HepG2 (cell line): ENCODE measurements around the gene HSD3B7. TPM values are rescaled to one million over a fixed set of nuclear protein-coding genes. Genes with fewer than 3 reads are reported as not detected.

Experiments
- CAMTA2 ChIP-seq: sonication (generic); formaldehyde crosslinking; IDR thresholded peaks from 2 replicates; pipeline ENCODE4 v1.4.0; 2020; ENCODE audit warnings: mild to moderate bottlenecking, missing genetic modification reagents, borderline replicate concordance
- PLRG1 ChIP-seq: fragments of 450-650 bp; conservative IDR thresholded peaks from 2 replicates; pipeline ENCODE4 v1.6.1; 2016
- TCF7 ChIP-seq: sonication (generic); IDR thresholded peaks from 2 replicates; pipeline ENCODE4 v1.6.1; 2016; ENCODE audit warnings: antibody characterized with exemption, low read depth
- ZFP90 ChIP-seq: sonication (generic); formaldehyde crosslinking; IDR thresholded peaks from 2 replicates; pipeline ENCODE4 v1.8.0; 2022; ENCODE audit warnings: missing genetic modification reagents, mild to moderate bottlenecking, inconsistent platforms, borderline replicate concordance
- ZKSCAN8 ChIP-seq: IDR thresholded peaks from 2 replicates; pipeline ENCODE4 v1.6.1; 2016; ENCODE audit warnings: borderline replicate concordance, missing genetic modification reagents, missing compliant biosample characterization
- ZNF337 ChIP-seq: sonication (generic); formaldehyde crosslinking; IDR thresholded peaks from 2 replicates; pipeline ENCODE4 v1.5.1; 2020; ENCODE audit warnings: missing genetic modification reagents, low read depth, mild to moderate bottlenecking, borderline replicate concordance
- ZNF33B ChIP-seq: sonication (generic); formaldehyde crosslinking; IDR thresholded peaks from 2 replicates; pipeline ENCODE4 v1.5.1; 2020; ENCODE audit warnings: mild to moderate bottlenecking, missing genetic modification reagents
- polyA plus RNA-seq, 8 experiments: library from polyadenylated mRNA; depleted of rRNA in 3 of 8; stranded (reverse) in 7 of 8; unstranded in 1 of 8; fragments of >200 nt; fragmentation: Illumina TruSeq in 4 of 8; extraction: Trizol in 4 of 8; gene quantifications; 2 replicates each; pipeline versions ENCODE4 v1.2.1 to v1.2.3, GENCODE V29; 2011 to 2016; ENCODE audit warnings: low read depth in 4 of 8, missing spikeins in 1 of 8, mixed read lengths in 1 of 8; ENCODE audit not compliant: insufficient read depth in 1 of 8
- total RNA-seq, 5 experiments: library from RNA; depleted of rRNA; stranded (reverse); fragments of >200 nt; fragmentation: Illumina TruSeq; extraction: Trizol; gene quantifications; 2 replicates each; pipeline ENCODE4 v1.2.3, GENCODE V29; 2016; ENCODE audit warnings: low read depth in 1 of 5
- TF ChIP-seq, protein P1 (sequence below): sonication (generic); formaldehyde crosslinking; IDR thresholded peaks from 2 replicates; pipeline ENCODE4 v1.4.0; 2020; ENCODE audit warnings: missing genetic modification reagents, borderline replicate concordance
- TF ChIP-seq, protein P2 (sequence below): IDR thresholded peaks from 2 replicates; pipeline ENCODE4 v1.6.1; 2016; ENCODE audit warnings: missing genetic modification reagents, missing compliant biosample characterization
- TF ChIP-seq, protein P3 (sequence below), 2 experiments: fragments of 450-650 bp in 1 of 2; sonication (generic) in 1 of 2; formaldehyde crosslinking in 1 of 2; IDR thresholded peaks; 2 replicates each; pipeline versions ENCODE4 v1.6.1 to v1.8.0; 2016 to 2022; ENCODE audit warnings: antibody characterized with exemption in 1 of 2, mild to moderate bottlenecking in 1 of 2, missing genetic modification reagents in 1 of 2

Gene HSD3B7
- total and polyA plus RNA-seq, 2 of the 13 experiments (the other 11 are each of a cell fraction or from before 2014, with no cell fraction given): 32.9 to 69.7 TPM

DNA sequence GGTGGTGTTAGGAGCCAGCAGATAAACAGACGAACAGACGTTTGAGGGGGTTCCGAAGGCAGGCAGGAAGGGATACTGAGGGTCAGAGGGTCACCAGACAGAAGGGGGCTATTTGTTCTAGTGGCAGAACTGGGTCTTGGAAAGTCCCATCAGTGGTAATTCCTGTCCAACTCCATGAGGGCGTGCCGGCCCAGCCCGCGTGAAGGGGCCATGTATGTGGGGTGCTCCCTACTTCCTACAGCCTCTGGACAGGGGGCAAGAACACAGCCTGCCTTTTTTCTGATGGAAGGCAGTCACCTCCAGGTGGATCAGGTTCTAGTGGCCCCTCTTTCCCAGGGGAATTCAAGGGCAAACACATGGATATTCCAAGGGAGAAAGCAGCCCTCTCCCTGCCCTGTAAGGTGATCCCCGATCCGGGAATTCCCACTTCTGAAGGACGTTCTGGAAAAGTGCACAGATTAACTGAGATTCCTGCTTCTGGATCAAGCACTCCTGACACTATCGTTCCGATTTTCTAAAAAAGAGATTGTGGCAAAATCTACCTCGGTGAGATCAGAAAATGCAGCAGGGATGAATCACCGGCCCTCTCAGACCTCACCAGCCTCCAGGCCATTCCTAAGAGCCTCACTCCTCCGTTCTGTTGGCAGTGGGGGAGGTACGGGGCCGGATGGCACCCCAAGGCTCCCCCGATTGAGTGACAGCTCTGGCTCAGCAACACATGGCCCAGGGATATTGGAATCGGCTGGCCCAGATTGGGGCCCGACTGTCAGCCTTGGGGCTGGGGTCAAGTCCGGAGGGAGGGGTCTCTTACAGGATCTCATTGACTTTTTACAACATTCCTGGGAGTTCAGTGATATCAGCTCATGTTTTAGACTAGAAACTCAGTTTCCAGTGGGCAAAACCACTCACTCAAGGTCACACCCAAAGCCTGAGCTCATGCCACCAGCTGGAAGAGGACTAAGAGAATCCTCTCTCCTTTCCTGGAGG lies 13.0 kb downstream of the HSD3B7 start (continued):
- TF ChIP-seq, protein P1, sequence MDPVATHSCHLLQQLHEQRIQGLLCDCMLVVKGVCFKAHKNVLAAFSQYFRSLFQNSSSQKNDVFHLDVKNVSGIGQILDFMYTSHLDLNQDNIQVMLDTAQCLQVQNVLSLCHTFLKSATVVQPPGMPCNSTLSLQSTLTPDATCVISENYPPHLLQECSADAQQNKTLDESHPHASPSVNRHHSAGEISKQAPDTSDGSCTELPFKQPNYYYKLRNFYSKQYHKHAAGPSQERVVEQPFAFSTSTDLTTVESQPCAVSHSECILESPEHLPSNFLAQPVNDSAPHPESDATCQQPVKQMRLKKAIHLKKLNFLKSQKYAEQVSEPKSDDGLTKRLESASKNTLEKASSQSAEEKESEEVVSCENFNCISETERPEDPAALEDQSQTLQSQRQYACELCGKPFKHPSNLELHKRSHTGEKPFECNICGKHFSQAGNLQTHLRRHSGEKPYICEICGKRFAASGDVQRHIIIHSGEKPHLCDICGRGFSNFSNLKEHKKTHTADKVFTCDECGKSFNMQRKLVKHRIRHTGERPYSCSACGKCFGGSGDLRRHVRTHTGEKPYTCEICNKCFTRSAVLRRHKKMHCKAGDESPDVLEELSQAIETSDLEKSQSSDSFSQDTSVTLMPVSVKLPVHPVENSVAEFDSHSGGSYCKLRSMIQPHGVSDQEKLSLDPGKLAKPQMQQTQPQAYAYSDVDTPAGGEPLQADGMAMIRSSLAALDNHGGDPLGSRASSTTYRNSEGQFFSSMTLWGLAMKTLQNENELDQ (CRISPR knock-in tag): 0 out of 2 replicates have a peak, but pooled peaks have one; percentile 25
- TF ChIP-seq ZKSCAN8 (CRISPR knock-in tag) (no peak), PLRG1 (no peak), TCF7 (no peak), ZNF337 (CRISPR knock-in tag) (no peak), CAMTA2 (CRISPR knock-in tag) (no peak), ZNF33B (peak; percentile 69; the same call in 1 of the 2 replicates), ZFP90 (CRISPR knock-in tag) (peak; percentile 68; the same call in 1 of the 2 replicates)
- TF ChIP-seq, protein P2, sequence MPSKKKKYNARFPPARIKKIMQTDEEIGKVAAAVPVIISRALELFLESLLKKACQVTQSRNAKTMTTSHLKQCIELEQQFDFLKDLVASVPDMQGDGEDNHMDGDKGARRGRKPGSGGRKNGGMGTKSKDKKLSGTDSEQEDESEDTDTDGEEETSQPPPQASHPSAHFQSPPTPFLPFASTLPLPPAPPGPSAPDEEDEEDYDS (CRISPR knock-in tag): no peak
- TF ChIP-seq, protein P3, sequence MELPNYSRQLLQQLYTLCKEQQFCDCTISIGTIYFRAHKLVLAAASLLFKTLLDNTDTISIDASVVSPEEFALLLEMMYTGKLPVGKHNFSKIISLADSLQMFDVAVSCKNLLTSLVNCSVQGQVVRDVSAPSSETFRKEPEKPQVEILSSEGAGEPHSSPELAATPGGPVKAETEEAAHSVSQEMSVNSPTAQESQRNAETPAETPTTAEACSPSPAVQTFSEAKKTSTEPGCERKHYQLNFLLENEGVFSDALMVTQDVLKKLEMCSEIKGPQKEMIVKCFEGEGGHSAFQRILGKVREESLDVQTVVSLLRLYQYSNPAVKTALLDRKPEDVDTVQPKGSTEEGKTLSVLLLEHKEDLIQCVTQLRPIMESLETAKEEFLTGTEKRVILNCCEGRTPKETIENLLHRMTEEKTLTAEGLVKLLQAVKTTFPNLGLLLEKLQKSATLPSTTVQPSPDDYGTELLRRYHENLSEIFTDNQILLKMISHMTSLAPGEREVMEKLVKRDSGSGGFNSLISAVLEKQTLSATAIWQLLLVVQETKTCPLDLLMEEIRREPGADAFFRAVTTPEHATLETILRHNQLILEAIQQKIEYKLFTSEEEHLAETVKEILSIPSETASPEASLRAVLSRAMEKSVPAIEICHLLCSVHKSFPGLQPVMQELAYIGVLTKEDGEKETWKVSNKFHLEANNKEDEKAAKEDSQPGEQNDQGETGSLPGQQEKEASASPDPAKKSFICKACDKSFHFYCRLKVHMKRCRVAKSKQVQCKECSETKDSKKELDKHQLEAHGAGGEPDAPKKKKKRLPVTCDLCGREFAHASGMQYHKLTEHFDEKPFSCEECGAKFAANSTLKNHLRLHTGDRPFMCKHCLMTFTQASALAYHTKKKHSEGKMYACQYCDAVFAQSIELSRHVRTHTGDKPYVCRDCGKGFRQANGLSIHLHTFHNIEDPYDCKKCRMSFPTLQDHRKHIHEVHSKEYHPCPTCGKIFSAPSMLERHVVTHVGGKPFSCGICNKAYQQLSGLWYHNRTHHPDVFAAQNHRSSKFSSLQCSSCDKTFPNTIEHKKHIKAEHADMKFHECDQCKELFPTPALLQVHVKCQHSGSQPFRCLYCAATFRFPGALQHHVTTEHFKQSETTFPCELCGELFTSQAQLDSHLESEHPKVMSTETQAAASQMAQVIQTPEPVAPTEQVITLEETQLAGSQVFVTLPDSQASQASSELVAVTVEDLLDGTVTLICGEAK (IDR thresholded peaks at IDR 0.05): no peak
- TF ChIP-seq, protein P3 (CRISPR knock-in tag; IDR thresholded peaks at IDR 0.05): peak; percentile 24; the same call in 1 of the 2 replicates
